H1 (cell line): Measurements from ENCODE around the gene LSM4. TPM values are rescaled to one million over a fixed set of nuclear protein-coding genes. Genes with fewer than 3 reads are reported as not detected.

Source experiments
- BACH1 ChIP-seq: IDR thresholded peaks from 2 replicates; pipeline ENCODE4 v1.6.1; 2012; ENCODE audit warnings: low read length, improper control_type of control experiment
- CTCF ChIP-seq, 3 experiments: IDR thresholded peaks; 1 replicate in 2 of 3; 2 replicates in 1 of 3; pipeline versions ENCODE4 v1.5.1 to v1.6.1; 2011; ENCODE audit warnings: low read length in 3 of 3, mild to moderate bottlenecking in 3 of 3, inconsistent platforms in 2 of 3, low read depth in 1 of 3, moderate library complexity in 1 of 3; ENCODE audit not compliant: insufficient read depth in 1 of 3; ENCODE audit errors: control extremely low read depth in 1 of 3
- EP300 ChIP-seq, 2 experiments: IDR thresholded peaks; 1 replicate in 1 of 2; 2 replicates in 1 of 2; pipeline ENCODE4 v1.6.1; 2011 to 2012; ENCODE audit warnings: low read depth in 2 of 2, low read length in 2 of 2, mild to moderate bottlenecking in 2 of 2, borderline replicate concordance in 1 of 2, inconsistent platforms in 1 of 2, moderate library complexity in 1 of 2
- EZH2 ChIP-seq: fragments of 200-600 bp; sonication (generic); IDR thresholded peaks from 2 replicates; pipeline ENCODE4 v1.7.1; 2012; ENCODE audit warnings: low read depth, mild to moderate bottlenecking, moderate library complexity, low read length, inconsistent platforms; ENCODE audit not compliant: severe bottlenecking
- polyA plus RNA-seq, 7 experiments: library from polyadenylated mRNA; depleted of rRNA in 3 of 7; stranded (reverse) in 5 of 7; unstranded in 2 of 7; fragments of >200 nt in 5 of 7; fragments of 200-250 nt in 2 of 7; gene quantifications; 1 replicate in 5 of 7; 2 replicates in 1 of 7; 4 replicates in 1 of 7; pipeline versions ENCODE4 v1.2.1 to v1.2.3, GENCODE V29; 2011 to 2013; ENCODE audit warnings: missing spikeins in 2 of 7, mixed read lengths in 2 of 7
- total RNA-seq: library from RNA; stranded (reverse); fragmentation: NEBNext Ultra II Directional; extraction: Animal tissue kit (Norgen Biotek cat#: 25700); gene quantifications from 2 replicates; pipeline ENCODE4 v1.2.1, GENCODE V29; 2021

Gene LSM4
- total and polyA plus RNA-seq, 2 of the 8 experiments (the other 6 are each of a cell fraction or from before 2014, with no cell fraction given): 302 to 319 TPM

GRCh38 chr19:18271433-18271841 is 51.4 kb downstream of the LSM4 start (continued):
- TF ChIP-seq BACH1 (no peak), EP300 (IDR thresholded peaks at IDR 0.05; ENCODE audit: borderline replicate concordance in 1 of 2, low read depth in 2 of 2, low read length in 2 of 2) (no peak), EZH2 (no peak), CTCF (IDR thresholded peaks at IDR 0.05; ENCODE audit: control extremely low read depth in 1 of 3, insufficient read depth in 1 of 3, low read depth in 1 of 3, low read length in 3 of 3) (no peak)
